ENCODE measurements around the gene DDC.

DNA sequence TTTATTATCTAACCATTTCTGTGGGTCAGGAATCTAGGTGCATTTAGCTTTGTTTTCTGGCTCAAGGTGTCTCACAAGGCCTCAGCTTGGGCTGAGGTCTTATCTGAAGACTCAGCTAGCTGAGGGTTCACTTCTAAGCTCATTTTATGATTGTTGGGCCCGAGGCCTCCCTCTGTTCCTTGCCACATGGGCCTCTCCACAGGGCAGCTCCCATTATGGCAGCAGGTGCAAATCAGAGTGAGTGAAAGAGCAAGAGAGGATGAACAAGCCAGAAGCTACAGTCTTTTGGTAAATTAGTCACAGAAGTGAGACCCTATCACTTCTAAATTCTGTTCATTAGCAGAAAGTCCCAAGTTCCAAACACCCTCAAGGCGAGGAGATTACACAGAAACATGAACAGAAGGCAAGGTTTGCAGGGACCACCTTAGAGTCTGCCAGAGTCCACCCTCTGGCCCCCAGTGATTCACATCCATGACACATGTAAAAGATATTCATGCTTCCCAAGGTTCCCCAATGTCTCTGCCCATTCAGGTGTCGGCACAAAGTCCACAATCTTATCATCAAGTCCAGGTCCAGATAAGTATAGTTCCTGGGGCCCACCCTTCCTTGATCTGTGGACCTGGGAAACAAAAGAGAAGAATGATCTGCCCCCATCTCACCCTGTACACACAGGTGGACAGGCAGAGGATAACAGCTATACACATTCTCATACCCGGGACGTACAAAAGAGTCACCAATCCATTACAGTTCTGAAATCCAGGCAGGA lies 138.7 kb downstream of the DDC start:
- TF ChIP-seq, protein P1, sequence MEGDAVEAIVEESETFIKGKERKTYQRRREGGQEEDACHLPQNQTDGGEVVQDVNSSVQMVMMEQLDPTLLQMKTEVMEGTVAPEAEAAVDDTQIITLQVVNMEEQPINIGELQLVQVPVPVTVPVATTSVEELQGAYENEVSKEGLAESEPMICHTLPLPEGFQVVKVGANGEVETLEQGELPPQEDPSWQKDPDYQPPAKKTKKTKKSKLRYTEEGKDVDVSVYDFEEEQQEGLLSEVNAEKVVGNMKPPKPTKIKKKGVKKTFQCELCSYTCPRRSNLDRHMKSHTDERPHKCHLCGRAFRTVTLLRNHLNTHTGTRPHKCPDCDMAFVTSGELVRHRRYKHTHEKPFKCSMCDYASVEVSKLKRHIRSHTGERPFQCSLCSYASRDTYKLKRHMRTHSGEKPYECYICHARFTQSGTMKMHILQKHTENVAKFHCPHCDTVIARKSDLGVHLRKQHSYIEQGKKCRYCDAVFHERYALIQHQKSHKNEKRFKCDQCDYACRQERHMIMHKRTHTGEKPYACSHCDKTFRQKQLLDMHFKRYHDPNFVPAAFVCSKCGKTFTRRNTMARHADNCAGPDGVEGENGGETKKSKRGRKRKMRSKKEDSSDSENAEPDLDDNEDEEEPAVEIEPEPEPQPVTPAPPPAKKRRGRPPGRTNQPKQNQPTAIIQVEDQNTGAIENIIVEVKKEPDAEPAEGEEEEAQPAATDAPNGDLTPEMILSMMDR (IDR thresholded peaks at IDR 0.05; ENCODE audit: insufficient read depth, low read length, poor library complexity, severe bottlenecking): no peak
- no peak for TF ChIP-seq EZH2phosphoT487 (conservative IDR thresholded peaks at IDR 0.05; ENCODE audit: low read length)
